T-helper 9 cell (primary cell): ENCODE results near the gene MACC1.

ENCODE experiments used
- DNase-seq: peaks from one replicate; pipeline ENCODE4 v3.0.0-alpha.2; 2020
- total RNA-seq, 2 donors: gene quantifications; one replicate each; lab custom pipeline; 2026; lab: John Stamatoyannopoulos, UW

Gene MACC1
- total RNA-seq, result 0.24 to 0.91 reads per million in 2 donors

GRCh38 chr7:20217193-20217948 lies at the start of gene MACC1:
Gene MACC1, minus strand, starts transcription at chr7:20217384. Its CDS starts 55,522 bp downstream, at chr7:20161862.
- DNase-seq, result no peak

DNA sequence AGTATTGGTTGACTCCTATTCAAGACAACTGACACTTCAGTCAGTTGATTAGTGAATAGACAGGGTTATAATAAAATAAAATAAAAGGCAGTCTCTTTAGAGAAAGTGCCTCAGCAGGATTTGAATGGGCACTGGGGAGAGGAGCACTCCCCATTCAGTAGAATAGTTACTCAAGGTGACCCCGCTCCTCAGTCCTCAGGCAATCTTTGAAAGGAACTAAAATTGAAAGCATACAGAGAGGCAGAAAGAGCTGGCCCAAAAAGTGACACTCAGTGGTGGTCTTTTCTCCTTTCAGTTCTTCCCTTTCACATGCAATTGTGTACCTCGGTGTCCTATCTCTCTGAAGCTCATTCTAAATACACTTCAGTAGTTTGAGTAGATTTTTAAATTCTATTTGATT lies 47.4 kb upstream of the MACC1 start:
- DNase-seq, result no peak

GRCh38 chr7:20260223-20260622 lies 43.0 kb upstream of the MACC1 start:
- DNase-seq, result no peak

DNA sequence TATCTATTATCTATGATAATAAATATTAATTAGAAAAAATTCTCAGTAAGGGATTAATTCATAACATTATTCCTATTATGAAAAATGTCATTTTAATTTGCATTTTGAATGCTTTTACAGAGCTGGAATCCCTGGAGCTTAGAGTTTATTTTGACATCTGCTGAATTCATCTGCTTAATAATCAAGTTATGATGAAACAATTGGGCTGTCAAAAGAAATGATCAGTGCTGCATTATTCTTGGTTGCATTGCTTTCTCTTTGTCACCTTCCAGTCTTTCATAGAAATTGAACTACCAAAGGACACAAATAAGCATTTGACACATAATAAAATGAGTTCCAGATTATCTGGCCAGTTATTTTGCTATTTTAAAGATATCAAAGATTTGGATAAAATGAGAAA lies 40.0 kb upstream of the MACC1 start:
- DNase-seq, result no peak

DNA sequence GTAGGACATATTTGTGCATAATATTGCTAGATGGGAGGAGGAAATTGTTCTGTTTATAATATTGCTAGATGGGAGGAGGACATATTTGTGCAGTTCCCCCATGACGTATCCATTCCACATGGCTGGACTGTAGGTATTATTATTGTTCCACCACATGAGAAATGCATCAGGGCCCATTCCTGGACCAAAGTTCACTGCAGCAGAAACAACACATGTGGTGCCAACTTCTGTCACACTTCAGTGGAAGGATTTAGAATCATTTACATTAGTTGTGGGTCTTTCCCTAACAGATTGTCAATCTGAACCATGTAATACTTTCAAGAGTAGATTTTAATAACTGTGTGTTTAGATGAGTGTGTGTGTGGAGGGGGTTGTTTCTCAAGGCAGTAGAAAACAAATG lies 32.7 kb upstream of the MACC1 start:
- DNase-seq, result no peak

DNA sequence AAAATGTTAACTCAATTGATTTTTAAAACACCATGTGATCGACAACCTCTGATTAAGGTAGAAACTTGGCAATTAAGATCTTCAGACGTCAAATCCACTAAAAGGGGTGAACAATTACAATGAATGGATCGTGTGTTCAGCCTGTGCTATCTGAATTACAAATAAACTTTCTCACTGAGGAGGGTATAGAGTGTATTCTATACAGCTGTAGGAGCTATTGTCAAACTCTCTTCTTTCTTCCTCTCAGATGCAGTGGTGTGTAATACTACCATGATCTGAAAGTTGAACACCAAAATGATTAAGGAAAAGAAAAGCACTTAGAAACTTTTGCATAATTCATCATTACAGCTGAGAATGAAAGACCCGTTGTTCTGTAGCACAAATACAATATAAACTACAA lies 32.2 kb upstream of the MACC1 start:
- DNase-seq, result no peak

DNA sequence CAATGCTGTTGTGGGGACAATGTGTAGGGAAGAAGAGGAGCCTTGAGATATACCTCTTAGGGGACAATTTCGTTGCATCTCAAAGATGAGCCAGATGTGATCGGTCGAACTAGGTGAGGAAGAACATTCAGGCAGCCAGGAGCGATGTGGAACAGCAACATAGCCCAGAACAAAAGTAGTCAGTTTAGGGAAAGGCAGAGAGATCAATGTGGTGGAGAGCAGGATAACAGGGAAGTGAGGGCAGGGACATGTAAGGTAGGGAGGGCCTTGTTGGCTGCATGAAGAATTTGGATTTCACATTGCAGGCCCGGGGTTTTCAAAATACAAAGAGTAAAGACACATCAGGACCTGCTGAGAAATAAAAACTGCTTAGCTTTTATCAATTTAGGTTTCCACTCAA lies 29.1 kb upstream of the MACC1 start:
- no peak for DNase-seq

DNA sequence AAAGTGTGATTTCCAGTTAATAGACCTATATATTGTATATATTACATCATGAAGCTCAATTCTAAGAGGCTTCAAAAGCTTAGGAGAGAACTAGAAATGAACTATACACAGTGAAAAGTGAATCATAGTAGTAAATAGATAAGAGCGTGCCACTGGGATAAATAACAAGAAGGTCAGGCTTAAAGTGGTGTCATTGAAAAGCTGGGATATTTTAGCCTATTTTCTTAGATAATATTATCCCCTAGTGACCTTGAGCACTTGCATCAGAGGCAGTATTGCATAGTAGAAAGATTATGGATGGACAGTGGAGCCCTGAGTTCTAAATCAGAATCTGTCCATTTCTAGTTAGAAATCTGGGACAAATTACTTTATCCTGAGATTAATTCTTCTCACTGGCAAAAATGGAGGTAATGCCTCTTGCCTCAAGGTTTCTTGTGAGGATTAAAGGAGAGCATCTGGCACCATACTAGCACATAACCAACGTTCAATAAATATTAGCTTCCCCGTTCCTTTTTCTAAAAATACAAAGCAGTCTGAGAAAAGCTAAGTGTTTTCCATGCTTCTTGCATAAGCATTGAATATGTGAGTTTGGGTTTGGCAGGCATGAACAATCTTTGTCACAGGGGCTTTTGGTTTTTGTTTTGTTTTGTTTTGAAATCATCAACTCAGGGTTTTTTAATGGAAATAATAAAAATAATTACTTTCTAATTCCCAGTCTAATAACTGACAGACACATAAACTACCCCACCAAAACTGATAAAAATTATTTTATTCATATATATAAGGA lies 27.3 kb upstream of the MACC1 start:
- no peak for DNase-seq

GRCh38 chr7:20241911-20242261 lies 24.7 kb upstream of the MACC1 start:
- no peak for DNase-seq

- DNase-seq, result no peak
Observed at GRCh38 chr7:20241194-20241910, 24.2 kb upstream of the MACC1 start.

- no peak for DNase-seq
Observed at GRCh38 chr7:20240080-20240926, 23.1 kb upstream of the MACC1 start.

- no peak for DNase-seq
Observed at GRCh38 chr7:20238754-20239324, 21.7 kb upstream of the MACC1 start.

DNA sequence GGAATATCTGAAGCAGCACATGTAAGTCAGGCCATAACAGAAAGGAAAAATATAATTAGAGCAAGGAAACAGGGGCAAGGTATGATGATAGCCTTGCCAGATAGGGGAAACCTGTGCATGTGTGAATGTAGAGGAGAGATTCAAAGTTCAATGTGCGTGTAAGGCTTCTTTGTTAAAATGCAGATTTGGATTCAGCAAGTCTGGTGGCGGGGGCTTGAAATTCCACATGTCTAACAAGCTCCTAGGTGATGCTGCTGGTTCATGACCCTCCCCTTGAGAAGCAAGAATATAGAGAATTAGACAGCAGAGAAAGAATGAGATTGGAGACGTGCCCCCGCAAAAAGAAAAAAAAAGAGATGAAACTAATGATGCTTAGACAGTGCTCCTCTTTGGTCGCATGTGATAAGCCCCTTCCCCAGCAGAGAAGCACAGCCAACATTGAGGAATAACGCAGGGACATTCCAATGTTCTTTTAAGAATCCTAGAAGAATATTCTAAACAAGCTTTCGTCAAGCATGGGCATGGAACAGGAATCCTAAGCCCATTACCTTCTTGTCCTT lies 21.1 kb upstream of the MACC1 start:
- no peak for DNase-seq

- DNase-seq, result no peak
Observed at GRCh38 chr7:20237464-20238193, 20.4 kb upstream of the MACC1 start.

DNA sequence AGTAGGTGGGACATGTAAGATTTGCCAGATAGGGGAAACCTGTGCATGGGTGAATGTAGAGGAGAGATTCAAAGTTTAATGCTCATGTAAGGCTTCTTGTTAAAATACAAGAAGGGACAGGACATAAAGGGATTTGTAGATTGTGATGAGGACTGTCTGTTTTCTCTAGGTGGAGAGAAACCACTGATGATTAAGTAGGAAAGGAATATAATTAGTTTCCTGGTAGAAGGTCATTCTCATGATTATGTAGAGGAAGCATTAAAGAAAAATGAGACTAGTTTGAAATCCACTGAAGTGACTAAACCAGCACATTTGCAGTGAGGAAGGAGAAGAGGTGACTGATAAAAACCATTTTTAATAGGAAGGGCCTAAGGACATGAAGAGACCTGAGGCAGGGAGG lies 19.6 kb upstream of the MACC1 start:
- no peak for DNase-seq

DNA sequence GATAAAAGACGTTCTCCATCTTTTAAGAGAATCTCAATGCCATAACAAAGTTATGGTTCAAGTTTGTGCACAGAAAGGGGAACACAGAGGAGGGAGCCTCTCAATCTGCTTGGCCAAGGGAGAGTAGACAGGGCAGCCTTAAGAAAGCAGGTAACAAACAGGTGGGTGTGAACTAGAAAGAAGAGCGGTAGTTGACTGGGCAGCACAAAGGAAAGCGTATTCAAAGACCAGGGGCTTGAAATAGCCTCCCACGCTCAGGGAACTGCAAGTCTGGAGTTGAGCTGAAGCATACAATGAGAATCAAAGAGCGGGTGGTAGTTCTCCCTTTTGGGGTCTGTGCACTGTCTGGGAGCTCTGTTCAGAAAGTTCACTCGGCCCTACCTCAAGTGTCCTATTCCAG lies 18.9 kb upstream of the MACC1 start:
- DNase-seq, result no peak

DNA sequence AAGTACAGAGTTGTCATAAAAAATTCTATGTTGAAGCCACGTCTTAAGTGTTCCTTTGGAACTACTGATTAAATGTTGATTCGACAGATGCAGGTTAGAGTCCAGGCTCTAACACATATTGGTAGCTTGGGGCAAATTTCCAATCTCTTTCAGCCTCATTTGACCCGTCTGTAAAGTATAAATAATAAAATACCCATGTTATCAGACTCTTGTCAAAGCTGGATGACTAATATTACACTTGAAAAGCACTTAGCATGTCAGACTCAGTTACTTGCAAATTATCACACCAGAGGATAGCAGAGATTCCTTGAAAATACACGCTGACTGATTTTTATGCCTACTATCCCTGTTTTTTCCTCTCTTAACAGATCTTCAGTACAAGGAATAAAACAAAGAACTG lies 18.1 kb upstream of the MACC1 start:
- no peak for DNase-seq

GRCh38 chr7:20233362-20233761 lies 16.2 kb upstream of the MACC1 start:
- DNase-seq, result no peak

GRCh38 chr7:20232848-20233247 lies 15.7 kb upstream of the MACC1 start:
- DNase-seq, result no peak

DNA sequence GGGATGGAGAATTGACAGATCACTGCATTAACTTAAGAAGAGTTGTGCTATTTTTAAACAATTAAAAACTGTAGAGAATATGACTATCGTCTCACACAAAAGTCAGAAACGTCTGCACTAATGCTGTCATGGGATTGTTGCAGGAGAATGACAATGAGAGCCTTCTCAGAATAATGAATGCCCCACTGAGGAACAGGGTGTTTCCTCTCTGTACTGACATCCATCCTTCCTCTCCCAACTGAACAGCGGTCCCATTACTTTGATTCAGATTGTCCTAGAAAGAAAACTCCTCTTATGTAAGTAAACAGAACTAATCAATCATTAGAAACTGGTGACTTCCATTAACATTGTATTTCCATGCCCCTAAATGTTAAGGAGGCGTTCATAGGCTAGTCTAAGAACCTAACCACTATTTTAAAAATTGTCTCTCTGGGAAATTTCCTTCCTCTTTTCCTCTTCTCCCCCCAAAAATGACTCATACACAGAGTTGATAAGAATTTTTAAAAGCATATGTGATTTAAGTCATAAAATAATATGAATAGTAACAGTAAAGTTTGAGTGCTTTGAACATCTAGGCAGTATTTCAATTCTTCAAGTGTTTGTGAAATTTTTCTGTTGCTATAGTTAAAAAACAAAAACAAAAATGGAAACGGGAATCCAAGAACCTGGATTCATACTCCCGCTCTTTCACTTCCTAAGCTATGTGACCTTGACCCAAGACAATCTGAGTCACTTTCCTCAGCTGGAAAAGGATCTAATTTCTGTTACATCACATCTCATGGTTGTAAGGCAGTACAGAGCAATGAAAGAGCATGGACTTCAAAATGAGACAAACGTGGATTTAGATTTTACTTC lies 12.7 kb upstream of the MACC1 start:
- DNase-seq, result no peak
